Neuronal stem cell (in vitro differentiated cells): ENCODE results near the gene ALB.
A peak's percentile ranks its signal among the peaks of the same experiment; 100 is the strongest.

Experiments
- DNase-seq: peaks from one replicate; pipeline ENCODE4 v3.0.0-alpha.2; 2013; ENCODE audit warnings: low spot score
- H2AFZ ChIP-seq: one replicate; pipeline ENCODE4 v1.6.1; 2013; ENCODE audit warnings: mild to moderate bottlenecking, low read length, inconsistent platforms
- H2AK5ac ChIP-seq: 2 replicates; pipeline ENCODE4 v1.6.1; 2013; ENCODE audit warnings: low read depth, mild to moderate bottlenecking, inconsistent platforms, low read length, moderate library complexity, mixed read lengths
- H2BK120ac ChIP-seq: 2 replicates; pipeline ENCODE4 v1.6.1; 2013; ENCODE audit warnings: low read depth, mild to moderate bottlenecking, inconsistent platforms, low read length, moderate library complexity, mixed read lengths
- H2BK12ac ChIP-seq: one replicate; pipeline ENCODE4 v1.6.1; 2013; ENCODE audit warnings: low read length, inconsistent platforms
- H2BK15ac ChIP-seq: 2 replicates; pipeline ENCODE4 v1.6.1; 2013; ENCODE audit warnings: mild to moderate bottlenecking, low read length, inconsistent platforms, mixed read lengths
- H2BK5ac ChIP-seq: one replicate; pipeline ENCODE4 v1.6.1; 2013; ENCODE audit warnings: inconsistent platforms, mild to moderate bottlenecking, low read length, moderate library complexity
- H3K14ac ChIP-seq: one replicate; pipeline ENCODE4 v1.6.1; 2013; ENCODE audit warnings: low read length, inconsistent platforms
- H3K18ac ChIP-seq: 2 replicates; pipeline ENCODE4 v1.6.1; 2013; ENCODE audit warnings: low read length, inconsistent platforms
- H3K23ac ChIP-seq: 2 replicates; pipeline ENCODE4 v1.6.1; 2013; ENCODE audit warnings: low read depth, mild to moderate bottlenecking, mixed read lengths, low read length, inconsistent platforms; ENCODE audit not compliant: poor library complexity
- H3K27ac ChIP-seq: replicated peaks from 3 replicates; pipeline ENCODE4 v1.5.1; 2013; ENCODE audit warnings: low read length, inconsistent platforms
- H3K27me3 ChIP-seq, 3 experiments: 2 replicates each; pipeline ENCODE4 v1.6.1; 2013; ENCODE audit warnings: low read length in 3 of 3, mild to moderate bottlenecking in 2 of 3, inconsistent platforms in 1 of 3, low read depth in 1 of 3, mixed read lengths in 1 of 3, moderate library complexity in 1 of 3; ENCODE audit not compliant: control insufficient read depth in 3 of 3, insufficient read depth in 3 of 3
- H3K36me3 ChIP-seq, 2 donors: replicated peaks in 1 of 2; 2 replicates each; pipeline ENCODE4 v1.6.1; 2013; ENCODE audit warnings: low read length in 2 of 2; ENCODE audit not compliant: control insufficient read depth in 2 of 2, insufficient read depth in 2 of 2
- H3K4ac ChIP-seq: 2 replicates; pipeline ENCODE4 v1.6.1; 2013; ENCODE audit warnings: inconsistent platforms, mild to moderate bottlenecking, low read length, moderate library complexity
- H3K4me1 ChIP-seq, 2 donors: 1 replicate in 1 of 2; 2 replicates in 1 of 2; pipeline ENCODE4 v1.6.1; 2013; ENCODE audit warnings: low read length in 2 of 2, low read depth in 1 of 2; ENCODE audit not compliant: control insufficient read depth in 2 of 2, insufficient read depth in 1 of 2
- H3K4me2 ChIP-seq: one replicate; pipeline ENCODE4 v1.6.1; 2013; ENCODE audit warnings: mild to moderate bottlenecking, low read length, inconsistent platforms; ENCODE audit not compliant: insufficient read depth, poor library complexity, severe bottlenecking
- H3K4me3 ChIP-seq, 2 donors: 2 replicates each; pipeline ENCODE4 v1.5.1; 2013; ENCODE audit warnings: low read length in 2 of 2, mild to moderate bottlenecking in 2 of 2, inconsistent platforms in 1 of 2, moderate library complexity in 1 of 2
- H3K79me1 ChIP-seq: one replicate; pipeline ENCODE4 v1.6.1; 2013; ENCODE audit warnings: low read depth, mild to moderate bottlenecking, inconsistent platforms, low read length, moderate library complexity
- H3K9ac ChIP-seq: one replicate; pipeline ENCODE4 v1.6.1; 2013; ENCODE audit warnings: mild to moderate bottlenecking, low read depth, low read length, inconsistent platforms; ENCODE audit not compliant: poor library complexity
- H3K9me3 ChIP-seq, 2 donors: replicated peaks in 1 of 2; 2 replicates each; pipeline versions ENCODE3 to v1.6.1; 2013; ENCODE audit warnings: low read length in 2 of 2, mild to moderate bottlenecking in 2 of 2, inconsistent platforms in 1 of 2, low read depth in 1 of 2, mixed read lengths in 1 of 2, moderate library complexity in 1 of 2; ENCODE audit not compliant: control insufficient read depth in 2 of 2, insufficient read depth in 1 of 2
- H4K8ac ChIP-seq: one replicate; pipeline ENCODE4 v1.6.1; 2013; ENCODE audit warnings: low read depth, mild to moderate bottlenecking, inconsistent platforms, low read length, moderate library complexity
- H4K91ac ChIP-seq: one replicate; pipeline ENCODE4 v1.6.1; 2013; ENCODE audit warnings: low read length, low read depth, mild to moderate bottlenecking, inconsistent platforms; ENCODE audit not compliant: poor library complexity
- WGBS, 2 donors: extraction: QIAGEN DNeasy Blood & Tissue Kit; methylation state at CpG; one replicate each; pipeline ENCODE4 v1.1.7; 2013; ENCODE audit warnings: missing lambda C conversion rate in 2 of 2, mixed read lengths in 1 of 2; ENCODE audit not compliant: insufficient read length in 2 of 2, insufficient replicate concordance in 1 of 2; ENCODE audit errors: extremely low coverage in 2 of 2; 5-methylcytosine and 5-hydroxymethylcytosine counted together

ALB gene

GRCh38 chr4:73445383-73446335, 41.6 kb downstream of the ALB start:
- Histone ChIP-seq H3K9me3 (no peaks in the 10 kb centered on the region), H2AK5ac (no peak overlapping the region), H3K14ac (no peak overlapping the region), H4K8ac (no peak overlapping the region), H3K4me3 (no peak overlapping the region), H3K36me3 (no peaks in the 10 kb centered on the region), H3K27ac (no peak overlapping the region), H3K79me1 (no peaks in the 10 kb centered on the region), H3K27me3 (peaks cover 0 to 10% (median 0%) of the 10 kb centered on the region in 3 experiments), H2BK15ac (no peak overlapping the region), H3K4ac (no peak overlapping the region), H3K18ac (no peak overlapping the region), H3K9ac (no peak overlapping the region), H2BK120ac (no peak overlapping the region), H2BK12ac (no peak overlapping the region), H3K4me1 (peaks cover 2 to 3% of the 10 kb centered on the region in 2 donors), H2AFZ (no peak overlapping the region), H3K4me2 (no peak overlapping the region), H2BK5ac (no peak overlapping the region), H3K23ac (no peak overlapping the region), H4K91ac (no peak overlapping the region)
- DNase-seq = no peak
- WGBS, 2 donors = no CpG with 5 or more reads among the region's 7 CpGs

- peak; percentile 18 for DNase-seq
- Histone ChIP-seq H3K27me3 (peaks cover 0 to 10% (median 0%) of the 10 kb centered on the region in 3 experiments), H3K4me2 (no peak overlapping the region)
Observed at GRCh38 chr4:73446336-73446938, 42.4 kb downstream of the ALB start.

GRCh38 chr4:73447671-73448070, 43.6 kb downstream of the ALB start:
- Histone ChIP-seq H4K91ac (no peak overlapping the region), H2AK5ac (no peak overlapping the region), H3K36me3 (no peaks in the 10 kb centered on the region), H2BK12ac (no peak overlapping the region), H3K14ac (no peak overlapping the region), H3K4me3 (no peak overlapping the region), H3K4ac (no peak overlapping the region), H2BK5ac (no peak overlapping the region), H2BK15ac (no peak overlapping the region), H3K23ac (no peak overlapping the region), H2BK120ac (no peak overlapping the region), H4K8ac (no peak overlapping the region), H3K9me3 (no peaks in the 10 kb centered on the region), H3K18ac (no peak overlapping the region), H3K9ac (no peak overlapping the region), H3K4me2 (no peak overlapping the region), H3K27ac (no peak overlapping the region), H3K27me3 (peaks cover 0 to 10% (median 0%) of the 10 kb centered on the region in 3 experiments), H3K4me1 (peaks cover 5 to 6% of the 10 kb centered on the region in 2 donors), H3K79me1 (no peaks in the 10 kb centered on the region), H2AFZ (no peak overlapping the region)
- WGBS, 2 donors = 100% methylated on average over 1 of the region's 4 CpGs; no CpG with 5 or more reads in 1 of the 2 donors
- DNase-seq = no peak

More at GRCh38 chr4:73446336-73446938, 42.4 kb downstream of the ALB start:
- Histone ChIP-seq H3K27ac (no peak overlapping the region), H3K4me1 (peaks cover 4 to 5% of the 10 kb centered on the region in 2 donors), H3K4ac (no peak overlapping the region), H2BK120ac (no peak overlapping the region), H3K23ac (no peak overlapping the region), H4K8ac (no peak overlapping the region), H2BK12ac (no peak overlapping the region), H3K14ac (no peak overlapping the region), H3K9me3 (no peaks in the 10 kb centered on the region), H2AK5ac (no peak overlapping the region), H2BK5ac (no peak overlapping the region), H2BK15ac (no peak overlapping the region), H2AFZ (no peak overlapping the region), H3K36me3 (no peaks in the 10 kb centered on the region), H3K9ac (no peak overlapping the region), H3K18ac (no peak overlapping the region), H3K79me1 (no peaks in the 10 kb centered on the region), H4K91ac (no peak overlapping the region), H3K4me3 (no peak overlapping the region)
- no CpG with 5 or more reads among the region's 4 CpGs for WGBS, 2 donors
